Skeletal muscle satellite cell (primary cell): ENCODE measurements around the gene ZNF174.
A peak's percentile ranks its signal among the peaks of the same experiment; 100 is the strongest.

Experiments
- H3K27me3 ChIP-seq: 2 replicates; pipeline ENCODE4 v1.7.0; 2013; ENCODE audit warnings: low read length; ENCODE audit not compliant: control insufficient read depth, insufficient read depth
- H3K36me3 ChIP-seq: 2 replicates; pipeline ENCODE4 v1.7.0; 2013; ENCODE audit warnings: mild to moderate bottlenecking, control low read depth, low read length; ENCODE audit not compliant: insufficient read depth
- H3K4me1 ChIP-seq: 2 replicates; pipeline ENCODE4 v1.7.0; 2013; ENCODE audit warnings: low read length; ENCODE audit not compliant: control insufficient read depth, insufficient read depth
- H3K4me2 ChIP-seq: 2 replicates; pipeline ENCODE4 v1.7.0; 2013; ENCODE audit warnings: mild to moderate bottlenecking, low read length
- H3K4me3 ChIP-seq: 2 replicates; pipeline ENCODE4 v1.7.0; 2013; ENCODE audit warnings: low read length
- H3K9ac ChIP-seq: 2 replicates; pipeline ENCODE4 v1.7.0; 2013; ENCODE audit warnings: mild to moderate bottlenecking, low read depth, low read length, moderate library complexity
- H3K9me3 ChIP-seq: replicated peaks from 2 replicates; pipeline ENCODE4 v1.7.0; 2013; ENCODE audit warnings: mild to moderate bottlenecking, control low read depth, low read length

ZNF174 gene

DNA sequence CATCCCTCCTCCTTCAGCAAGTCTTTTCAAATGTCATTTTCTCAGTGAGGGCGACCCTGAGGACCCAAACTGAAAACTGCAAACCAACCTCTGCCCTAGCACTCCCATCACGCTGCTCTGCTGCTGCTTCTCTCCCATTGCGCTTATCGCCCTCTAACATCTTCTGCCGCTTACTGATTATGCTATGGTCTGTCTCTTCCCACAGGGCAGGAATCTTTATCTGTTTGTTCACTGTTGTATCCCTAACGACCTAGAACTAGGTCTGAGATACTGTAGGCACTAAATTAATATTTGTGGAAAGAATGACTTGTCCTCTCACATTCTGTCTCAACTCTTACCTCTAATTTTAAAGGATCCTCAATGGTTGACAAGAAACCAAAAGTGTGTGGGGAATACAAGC, 12.7 kb upstream of the ZNF174 start:
- Histone ChIP-seq H3K9ac (no peak overlapping the region), H3K27me3 (no peaks in the 10 kb centered on the region), H3K4me3 (no peak overlapping the region), H3K9me3 (peaks cover 18% of the 10 kb centered on the region), H3K4me1 (no peaks in the 10 kb centered on the region), H3K4me2 (no peak overlapping the region), H3K36me3 (peaks cover 72% of the 10 kb centered on the region)

DNA sequence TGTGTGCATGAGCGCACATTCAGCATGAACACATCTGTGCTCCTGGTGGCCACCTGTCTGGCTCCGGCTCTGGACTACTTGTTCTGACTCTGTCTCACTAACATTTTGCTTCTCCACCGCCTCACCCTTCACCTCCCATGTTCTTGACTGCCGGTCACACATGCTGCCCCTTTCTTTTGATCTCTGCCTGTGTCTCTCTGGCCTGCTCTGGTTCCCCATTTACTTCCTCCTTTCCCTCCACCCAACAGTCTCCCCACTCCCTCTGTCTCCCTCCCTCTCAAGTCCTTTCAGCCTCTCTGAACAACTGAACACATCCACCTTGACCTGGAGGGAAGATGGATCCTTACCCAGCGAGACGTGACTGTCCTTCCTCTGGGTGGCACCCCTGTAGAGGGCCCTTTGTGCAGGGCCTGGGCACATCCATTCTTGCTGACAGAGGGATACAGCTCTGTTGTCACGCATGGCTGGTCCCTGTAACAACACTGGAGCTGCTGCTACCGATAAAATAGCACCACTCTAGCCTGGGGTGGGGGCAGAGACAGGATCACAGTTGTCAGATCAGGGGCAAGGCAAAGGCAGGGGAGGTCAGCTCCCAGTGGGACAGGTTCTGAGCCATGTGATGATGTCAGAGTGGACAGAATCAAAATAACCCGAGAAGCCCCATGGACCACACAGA, 11.2 kb upstream of the ZNF174 start:
- peaks cover 3% of the 10 kb centered on the region for H3K9me3 ChIP-seq
- no peak overlapping the region for H3K4me3 ChIP-seq
- H3K4me2 ChIP-seq = no peak overlapping the region
- no peaks in the 10 kb centered on the region for H3K4me1 ChIP-seq
- H3K27me3 ChIP-seq = no peaks in the 10 kb centered on the region
- peaks cover 64% of the 10 kb centered on the region for H3K36me3 ChIP-seq
- H3K9ac ChIP-seq = no peak overlapping the region

DNA sequence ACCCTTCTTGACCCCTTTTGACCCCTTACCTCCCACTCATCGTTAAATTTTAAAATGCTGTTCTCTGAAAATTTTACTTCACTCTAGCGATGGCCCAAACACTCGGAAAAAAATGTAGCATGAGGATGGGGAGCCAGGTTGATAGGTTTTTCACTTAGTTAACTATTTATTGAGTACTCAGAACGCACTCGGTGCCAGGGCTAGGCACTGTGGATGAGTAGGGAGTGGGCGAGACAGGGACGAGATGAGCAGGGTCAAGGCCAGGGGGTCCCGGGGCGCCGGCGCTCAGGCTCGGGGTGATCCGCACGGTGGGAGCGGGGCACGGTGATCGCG, 603 bp upstream of the ZNF174 start:
- H3K9me3 ChIP-seq = no peaks in the 10 kb centered on the region
- H3K4me2 ChIP-seq = peak overlapping the region; percentile 82
- H3K27me3 ChIP-seq = no peaks in the 10 kb centered on the region
- H3K4me3 ChIP-seq = peak overlapping the region; percentile 84
- peaks cover 3% of the 10 kb centered on the region for H3K4me1 ChIP-seq
- peaks cover 50% of the 10 kb centered on the region for H3K36me3 ChIP-seq
- H3K9ac ChIP-seq = peak overlapping the region; percentile 92

DNA sequence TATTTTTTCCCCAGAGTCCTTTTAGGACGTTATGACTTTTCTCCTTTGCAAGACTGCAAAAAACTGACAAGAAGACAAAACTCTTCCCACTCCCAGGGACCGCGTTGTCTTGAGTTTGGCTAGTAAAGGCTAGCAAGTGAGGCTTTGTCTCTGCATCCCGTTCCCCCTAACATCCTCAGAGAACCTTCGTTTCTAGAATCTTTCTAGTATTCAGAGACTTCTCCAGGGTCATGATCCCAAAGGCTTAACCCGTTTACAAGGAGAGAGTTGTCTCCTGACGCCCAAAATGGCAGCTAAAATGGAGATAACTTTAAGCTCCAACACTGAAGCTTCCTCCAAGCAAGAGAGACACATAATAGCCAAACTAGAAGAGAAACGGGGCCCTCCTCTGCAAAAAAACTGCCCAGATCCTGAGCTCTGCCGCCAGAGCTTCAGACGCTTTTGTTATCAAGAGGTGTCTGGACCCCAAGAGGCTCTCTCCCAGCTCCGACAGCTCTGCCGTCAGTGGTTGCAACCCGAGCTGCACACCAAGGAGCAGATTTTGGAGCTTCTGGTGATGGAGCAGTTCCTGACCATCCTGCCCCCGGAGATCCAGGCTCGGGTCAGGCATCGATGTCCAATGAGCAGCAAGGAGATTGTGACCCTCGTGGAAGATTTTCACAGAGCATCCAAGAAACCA, 843 bp downstream of the ZNF174 start:
- Histone ChIP-seq H3K4me2 (peak overlapping the region; percentile 93), H3K36me3 (peaks cover 51% of the 10 kb centered on the region), H3K9ac (peak overlapping the region; percentile 86), H3K4me1 (peaks cover 3% of the 10 kb centered on the region), H3K4me3 (peak overlapping the region; percentile 84), H3K9me3 (peaks cover 7% of the 10 kb centered on the region), H3K27me3 (no peaks in the 10 kb centered on the region)

DNA sequence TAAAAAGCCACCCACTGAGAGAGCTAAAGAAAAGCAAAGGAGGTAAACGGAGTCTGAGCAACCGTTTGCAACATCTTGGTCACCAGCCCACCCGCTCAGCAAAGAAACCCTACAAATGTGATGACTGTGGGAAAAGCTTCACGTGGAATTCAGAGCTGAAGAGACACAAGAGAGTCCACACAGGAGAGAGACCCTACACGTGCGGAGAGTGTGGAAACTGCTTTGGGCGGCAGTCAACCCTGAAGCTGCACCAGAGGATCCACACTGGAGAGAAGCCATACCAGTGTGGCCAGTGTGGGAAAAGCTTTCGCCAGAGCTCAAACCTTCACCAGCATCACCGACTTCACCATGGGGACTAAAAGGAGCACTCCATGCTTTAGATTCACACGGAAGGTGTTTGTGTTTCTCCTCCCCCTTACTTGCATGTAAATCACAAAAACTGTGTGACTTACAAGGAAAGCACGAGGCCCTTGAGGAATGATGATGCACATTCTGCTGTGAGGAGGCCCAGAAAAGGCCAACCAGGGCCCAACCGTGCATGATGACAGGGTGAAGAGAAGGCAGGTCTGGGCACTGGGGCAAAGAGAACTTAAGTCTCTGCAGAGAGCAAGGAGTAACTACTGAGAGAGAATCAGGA, 7.7 kb downstream of the ZNF174 start:
- no peak overlapping the region for H3K4me2 ChIP-seq
- peaks cover 57% of the 10 kb centered on the region for H3K36me3 ChIP-seq
- no peaks in the 10 kb centered on the region for H3K27me3 ChIP-seq
- H3K4me1 ChIP-seq = no peaks in the 10 kb centered on the region
- no peak overlapping the region for H3K9ac ChIP-seq
- peaks cover 35% of the 10 kb centered on the region for H3K9me3 ChIP-seq
- H3K4me3 ChIP-seq = no peak overlapping the region

DNA sequence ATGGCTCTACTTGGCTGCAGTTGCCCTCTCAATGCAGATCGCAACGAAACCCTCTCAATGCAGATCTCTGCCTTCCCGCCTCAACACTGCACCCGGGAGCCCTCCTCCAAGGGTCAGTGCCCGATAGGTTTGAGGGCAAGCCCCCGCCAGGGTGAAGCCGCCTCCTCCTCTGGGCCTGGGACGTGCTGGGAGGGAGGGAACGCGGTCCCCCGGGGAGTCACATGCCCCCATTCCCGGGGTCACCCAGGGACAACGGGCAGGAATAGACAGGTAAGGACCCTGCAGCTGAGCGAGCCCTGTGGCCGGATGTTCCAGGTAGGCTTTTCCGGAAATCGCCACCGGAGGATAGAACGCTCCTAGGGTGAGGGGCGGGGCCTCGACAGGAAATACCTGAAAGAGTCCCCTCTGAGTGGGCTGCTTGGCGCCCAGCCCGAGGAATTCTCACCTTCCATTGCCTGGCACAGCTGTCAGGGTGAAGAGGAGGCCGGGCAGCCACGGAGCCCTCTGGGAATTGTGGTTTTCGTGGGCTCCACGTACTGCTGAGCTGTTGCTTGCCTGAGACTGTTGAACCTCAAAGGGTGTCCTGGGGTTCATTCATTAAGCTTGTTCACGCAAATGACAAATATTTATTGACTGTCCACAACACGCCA, 12.8 kb downstream of the ZNF174 start:
- Histone ChIP-seq H3K9me3 (peaks cover 20% of the 10 kb centered on the region), H3K4me2 (no peak overlapping the region), H3K27me3 (no peaks in the 10 kb centered on the region), H3K4me1 (no peaks in the 10 kb centered on the region), H3K4me3 (no peak overlapping the region), H3K9ac (no peak overlapping the region), H3K36me3 (peaks cover 7% of the 10 kb centered on the region)

DNA sequence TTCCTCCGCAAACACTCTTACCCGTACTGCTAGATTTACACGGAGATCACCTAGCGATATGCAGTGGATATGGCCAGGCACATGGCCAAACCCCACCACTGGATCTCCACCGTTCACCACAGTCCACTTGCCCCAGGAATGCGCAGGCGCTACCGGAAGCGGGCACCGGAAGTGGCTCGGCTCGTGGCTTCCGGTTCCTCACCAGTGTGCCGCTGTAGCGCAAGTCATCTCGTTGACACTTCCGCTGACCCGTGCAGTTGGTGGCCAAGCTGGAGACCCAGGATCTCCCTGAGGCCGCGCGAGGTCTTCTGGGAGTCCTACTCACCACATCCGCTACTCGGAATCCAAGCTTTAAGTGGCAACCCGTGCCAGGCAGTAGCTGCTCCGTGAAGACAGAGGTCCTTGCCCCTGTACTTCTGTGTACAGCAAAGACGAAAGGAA, 30.8 kb downstream of the ZNF174 start:
- Histone ChIP-seq H3K4me3 (peak overlapping the region; percentile 67), H3K27me3 (peaks cover 7% of the 10 kb centered on the region), H3K4me2 (peak overlapping the region; percentile 77), H3K36me3 (peaks cover 9% of the 10 kb centered on the region), H3K4me1 (no peaks in the 10 kb centered on the region), H3K9ac (no peak overlapping the region), H3K9me3 (no peaks in the 10 kb centered on the region)

DNA sequence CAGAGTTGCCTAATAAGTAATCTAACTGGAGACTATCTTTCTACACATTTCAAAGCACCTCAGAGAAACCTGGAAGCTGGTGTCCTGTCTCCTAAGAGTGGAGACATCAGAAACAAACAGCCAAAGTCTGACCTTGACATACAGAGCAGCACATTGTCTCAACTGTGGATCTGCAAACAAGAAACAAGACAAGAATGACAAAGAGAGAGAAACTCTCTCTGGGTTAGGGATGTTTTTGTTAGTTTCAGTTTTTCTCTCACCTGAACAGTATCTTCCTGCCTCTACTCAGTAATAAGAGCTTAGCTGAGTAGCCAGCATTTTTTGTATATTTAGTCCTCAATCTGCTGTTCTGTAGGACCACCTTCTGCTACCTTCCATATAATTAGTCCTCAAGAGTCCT, 33.4 kb downstream of the ZNF174 start:
- no peak overlapping the region for H3K4me2 ChIP-seq
- no peak overlapping the region for H3K9ac ChIP-seq
- no peaks in the 10 kb centered on the region for H3K9me3 ChIP-seq
- H3K27me3 ChIP-seq = peaks cover 7% of the 10 kb centered on the region
- no peaks in the 10 kb centered on the region for H3K4me1 ChIP-seq
- no peak overlapping the region for H3K4me3 ChIP-seq
- peaks cover 17% of the 10 kb centered on the region for H3K36me3 ChIP-seq

DNA sequence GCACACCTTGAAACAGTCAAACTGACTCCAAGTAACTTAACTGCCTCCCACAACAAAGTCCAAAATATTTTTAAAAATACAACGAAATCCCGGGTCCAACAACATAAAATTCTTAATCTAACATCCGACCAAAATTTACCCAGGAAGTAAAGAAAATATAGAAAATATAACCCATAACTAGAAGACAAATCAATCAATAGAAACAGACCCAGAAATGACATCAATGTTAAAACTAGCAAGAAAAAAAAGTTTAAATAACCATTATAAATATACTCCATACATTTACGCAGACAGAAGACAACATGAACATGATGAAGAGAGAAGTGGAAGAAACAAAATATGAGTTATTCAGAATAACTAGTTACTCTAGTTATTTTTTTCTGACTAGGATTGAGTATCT, 38.6 kb downstream of the ZNF174 start:
- H3K9ac ChIP-seq = no peak overlapping the region
- H3K36me3 ChIP-seq = peaks cover 11% of the 10 kb centered on the region
- peaks cover 5% of the 10 kb centered on the region for H3K27me3 ChIP-seq
- no peaks in the 10 kb centered on the region for H3K4me1 ChIP-seq
- H3K4me3 ChIP-seq = no peak overlapping the region
- H3K4me2 ChIP-seq = no peak overlapping the region
- H3K9me3 ChIP-seq = no peaks in the 10 kb centered on the region

DNA sequence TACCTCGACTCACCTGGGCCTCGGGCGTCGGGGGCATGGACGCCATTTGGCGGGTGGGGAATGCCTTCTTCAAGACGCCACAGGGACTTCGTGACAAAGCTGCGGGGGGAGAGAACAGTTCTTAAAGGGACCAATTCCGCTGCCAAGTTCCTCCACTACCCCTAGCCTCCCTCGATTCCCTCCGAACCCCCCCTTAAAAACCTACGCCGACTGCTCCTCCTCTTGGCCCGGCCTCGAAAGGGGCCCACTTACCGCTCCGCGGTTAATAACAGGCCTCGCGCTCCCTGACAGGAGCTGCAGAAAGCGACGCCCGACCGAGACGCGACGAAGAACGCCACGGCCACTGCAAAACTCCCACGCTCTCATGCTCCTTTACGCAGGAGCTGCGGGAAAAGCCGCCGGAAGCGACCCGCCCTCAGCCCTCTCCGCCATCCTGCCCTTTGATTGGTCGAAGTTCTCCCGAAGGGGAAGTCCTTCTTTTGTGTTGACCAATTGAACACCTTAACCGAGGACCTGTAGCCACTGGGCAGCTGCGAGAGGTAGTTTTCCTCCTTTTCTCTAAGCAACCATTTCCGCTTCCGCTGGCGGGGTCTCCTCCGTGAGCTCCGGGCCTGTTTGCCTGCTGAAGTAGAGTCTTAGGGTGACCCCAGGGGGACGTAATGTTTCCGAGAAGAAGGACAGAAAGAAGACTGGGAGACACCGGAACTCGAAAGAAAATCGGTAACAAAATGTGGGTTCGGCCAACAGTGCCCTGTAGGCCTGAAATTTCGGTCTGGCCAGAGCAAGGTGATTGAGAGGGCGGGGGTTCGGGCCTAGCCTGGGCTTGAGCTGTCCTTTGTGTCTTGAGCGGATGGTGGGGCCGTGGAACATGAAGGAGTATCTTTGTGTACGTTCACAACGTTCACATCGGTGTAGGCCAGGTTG, 42.4 kb downstream of the ZNF174 start, which contains the start of the genes NAA60 and ZNF597:
Gene NAA60 (plus strand): TSS at position 573 of the 924 bp plus-strand sequence. CDS start 32,548 bp downstream, outside the sequence.
Gene ZNF597 (minus strand): TSS at position 397 of the 924 bp plus-strand sequence. CDS start 351 bp downstream, at position 46.
- peak within 1 kb of the TSS; percentile 91 for H3K9ac ChIP-seq
- no peaks in the 10 kb centered on the region for H3K9me3 ChIP-seq
- H3K36me3 ChIP-seq = peaks cover 13% of the 10 kb centered on the region
- H3K4me2 ChIP-seq = peak within 1 kb of the TSS; percentile 88
- no peaks in the 10 kb centered on the region for H3K4me1 ChIP-seq
- H3K4me3 ChIP-seq = peak within 1 kb of the TSS; percentile 77
- no peaks in the 10 kb centered on the region for H3K27me3 ChIP-seq
